LNCaP clone FGC (cell line): ENCODE results near the gene ATP8A1.
"Not testable (repeated sequence)": the region's sequence is repeated elsewhere in the genome, so short reads cannot be mapped to it uniquely, and the experiment has no call there.

Experiments used
- DNase-seq: peaks from one replicate; pipeline ENCODE4 v3.0.0-alpha.2; 2011; ENCODE audit warnings: low read depth
- H3K4me3 ChIP-seq: 2 replicates; pipeline ENCODE4 v1.5.1; 2011; ENCODE audit warnings: mild to moderate bottlenecking, low read depth, low read length, control low read depth
- TF ChIP-seq, protein P1 (sequence below): IDR thresholded peaks from 2 replicates; pipeline ENCODE4 v1.5.1; 2012; ENCODE audit warnings: mild to moderate bottlenecking; ENCODE audit not compliant: control insufficient read depth, insufficient read depth; ENCODE audit errors: extremely low read depth

ATP8A1 gene

DNA sequence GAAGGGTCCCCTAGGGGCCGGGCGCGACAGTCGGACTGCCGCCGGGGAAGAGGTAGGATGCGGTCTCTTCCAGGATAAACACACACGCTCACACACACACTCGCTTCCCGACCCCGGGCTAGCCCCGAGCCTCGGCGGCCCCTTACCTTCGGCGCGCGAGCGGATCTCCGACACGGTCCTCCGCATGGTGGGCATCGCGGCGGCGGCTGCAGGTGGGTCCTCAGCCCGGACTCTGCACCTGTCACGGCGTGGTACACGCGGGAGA, 294 bp downstream of the ATP8A1 start:
- TF ChIP-seq, protein P1, sequence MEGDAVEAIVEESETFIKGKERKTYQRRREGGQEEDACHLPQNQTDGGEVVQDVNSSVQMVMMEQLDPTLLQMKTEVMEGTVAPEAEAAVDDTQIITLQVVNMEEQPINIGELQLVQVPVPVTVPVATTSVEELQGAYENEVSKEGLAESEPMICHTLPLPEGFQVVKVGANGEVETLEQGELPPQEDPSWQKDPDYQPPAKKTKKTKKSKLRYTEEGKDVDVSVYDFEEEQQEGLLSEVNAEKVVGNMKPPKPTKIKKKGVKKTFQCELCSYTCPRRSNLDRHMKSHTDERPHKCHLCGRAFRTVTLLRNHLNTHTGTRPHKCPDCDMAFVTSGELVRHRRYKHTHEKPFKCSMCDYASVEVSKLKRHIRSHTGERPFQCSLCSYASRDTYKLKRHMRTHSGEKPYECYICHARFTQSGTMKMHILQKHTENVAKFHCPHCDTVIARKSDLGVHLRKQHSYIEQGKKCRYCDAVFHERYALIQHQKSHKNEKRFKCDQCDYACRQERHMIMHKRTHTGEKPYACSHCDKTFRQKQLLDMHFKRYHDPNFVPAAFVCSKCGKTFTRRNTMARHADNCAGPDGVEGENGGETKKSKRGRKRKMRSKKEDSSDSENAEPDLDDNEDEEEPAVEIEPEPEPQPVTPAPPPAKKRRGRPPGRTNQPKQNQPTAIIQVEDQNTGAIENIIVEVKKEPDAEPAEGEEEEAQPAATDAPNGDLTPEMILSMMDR = no peak
- no peak for DNase-seq
- peak overlapping the region; percentile 67 for H3K4me3 ChIP-seq

DNA sequence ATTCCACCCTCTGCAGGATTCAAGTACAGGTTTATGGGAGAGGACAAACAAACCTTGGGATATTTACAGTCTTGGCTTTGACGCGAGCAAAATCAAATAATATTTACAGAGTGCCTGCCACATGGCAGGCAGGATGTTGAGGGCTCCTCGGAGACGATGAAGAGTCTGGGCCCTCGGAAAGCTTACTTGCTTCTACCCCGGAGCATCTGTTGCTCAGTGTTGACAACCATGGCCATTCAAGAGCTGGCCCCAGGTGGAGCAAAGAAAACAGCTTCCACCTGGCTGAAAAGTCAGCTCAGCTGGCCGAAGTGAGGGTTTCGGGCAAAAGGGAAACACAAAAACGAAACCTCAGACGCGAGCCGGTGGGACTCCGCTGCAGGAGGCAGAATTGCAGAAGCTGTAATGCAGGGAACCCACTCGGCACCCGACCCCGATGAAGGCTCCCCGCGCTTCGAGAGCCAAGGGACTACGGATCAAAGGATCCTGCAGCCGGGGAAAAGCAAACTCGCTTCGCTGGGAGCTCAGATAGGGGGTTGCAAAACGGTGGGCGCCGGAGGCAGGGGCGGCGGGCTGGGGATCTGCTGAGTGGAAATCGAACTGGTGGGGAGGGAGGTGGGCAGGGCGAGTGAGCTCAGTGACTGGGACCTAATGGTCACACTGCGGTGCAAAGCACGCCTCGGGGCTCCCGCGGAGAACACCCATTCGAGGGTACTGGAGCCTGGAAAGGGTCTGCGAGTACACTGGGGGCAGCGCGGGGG, 805 bp downstream of the ATP8A1 start:
- DNase-seq = peak; percentile 89
- TF ChIP-seq, protein P1 = no peak
- H3K4me3 ChIP-seq = peak overlapping the region; percentile 67

DNA sequence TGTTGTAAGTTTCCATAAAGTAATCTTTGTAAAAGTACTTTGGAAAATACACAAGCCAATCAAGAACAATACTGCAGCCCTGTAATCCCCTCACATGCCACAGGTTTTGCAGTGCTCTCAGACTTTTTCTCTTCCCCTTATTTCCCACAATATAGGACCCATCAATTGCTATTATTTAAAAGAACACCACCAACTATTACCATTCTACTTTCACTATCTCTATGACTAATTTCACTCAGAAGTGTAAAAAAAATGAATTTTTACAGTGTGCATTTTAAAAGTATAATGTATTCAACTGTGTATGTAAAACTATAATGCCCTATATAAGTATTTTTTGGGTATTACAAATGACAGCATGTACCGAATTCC, 1.7 kb downstream of the ATP8A1 start:
- TF ChIP-seq, protein P1 = no peak
- peak overlapping the region; percentile 67 for H3K4me3 ChIP-seq
- no peak for DNase-seq

DNA sequence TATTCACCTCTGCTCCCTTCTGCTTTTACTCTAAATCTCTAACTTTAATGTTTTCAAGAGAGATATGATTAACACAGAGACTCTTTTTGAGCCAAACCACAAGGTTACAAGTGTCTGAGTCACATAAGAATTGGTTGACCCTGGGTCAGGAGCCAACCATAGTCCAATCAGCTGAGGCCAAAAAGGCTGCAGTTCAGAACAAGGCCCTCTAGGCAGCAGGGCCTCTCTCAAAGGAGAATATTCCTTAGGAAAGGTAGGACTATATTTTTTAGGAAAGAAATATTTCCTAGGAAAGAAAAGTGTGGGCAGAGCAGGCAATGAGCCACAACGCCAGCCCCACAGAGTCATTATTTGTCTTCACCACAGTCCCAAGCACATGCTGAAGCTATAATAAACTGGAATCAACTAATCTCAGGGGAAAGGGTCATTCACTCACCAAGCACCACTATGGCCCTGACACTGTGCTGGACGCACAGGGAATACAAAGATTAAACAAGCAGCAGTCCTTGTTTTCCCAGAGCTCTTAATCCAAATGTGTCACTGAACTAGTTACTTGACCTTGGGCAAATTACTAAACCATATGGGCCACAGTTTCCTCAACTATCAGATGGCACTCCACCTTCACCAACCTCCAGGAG, 2.2 kb downstream of the ATP8A1 start:
- H3K4me3 ChIP-seq = no peak overlapping the region
- no peak for DNase-seq
- TF ChIP-seq, protein P1 = no peak

DNA sequence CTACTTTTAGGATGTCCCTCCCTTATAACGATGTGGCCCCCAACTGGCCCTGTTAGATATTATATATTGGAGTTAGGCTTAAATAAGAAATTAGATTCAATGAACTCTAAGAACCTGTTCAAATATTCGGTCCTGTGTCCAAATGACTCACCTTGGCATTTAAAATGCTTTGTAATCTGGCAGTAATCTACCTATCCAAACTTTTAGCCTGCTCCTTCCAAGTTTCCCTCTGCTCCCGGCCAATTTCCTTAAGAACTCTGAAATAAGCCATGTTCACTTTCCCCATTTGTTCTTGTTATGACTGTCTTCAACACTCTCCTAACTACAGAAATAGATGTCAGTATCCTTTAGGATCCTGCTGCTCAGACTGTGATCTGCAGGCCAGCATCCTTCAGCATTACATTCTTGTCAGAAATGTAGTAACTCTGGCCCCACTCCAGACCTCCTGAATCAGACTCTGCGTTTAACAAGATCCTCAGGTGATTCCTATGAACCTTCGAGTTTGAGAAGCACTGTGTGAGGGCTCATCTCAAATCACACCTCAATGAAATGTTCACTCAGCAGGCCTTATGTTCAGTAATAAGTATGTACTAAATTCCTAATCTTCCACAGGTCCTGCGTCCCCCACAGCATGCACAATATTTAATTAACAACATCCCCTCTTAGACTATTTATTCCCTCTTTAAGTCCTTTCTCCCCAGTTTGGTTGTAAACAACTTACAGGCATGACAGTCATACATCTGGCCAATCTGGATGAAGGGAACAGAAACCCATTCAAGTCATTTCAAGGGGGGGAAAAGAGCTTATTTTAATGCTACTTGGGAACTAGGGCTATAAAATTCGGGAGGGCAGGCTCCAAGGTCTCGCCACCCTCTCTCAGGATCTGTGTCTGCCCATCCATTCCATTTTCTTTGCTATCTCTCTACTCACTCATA, 3.0 kb downstream of the ATP8A1 start:
- no peak overlapping the region for H3K4me3 ChIP-seq
- peak; percentile 76 for DNase-seq
- TF ChIP-seq, protein P1 = no peak

DNA sequence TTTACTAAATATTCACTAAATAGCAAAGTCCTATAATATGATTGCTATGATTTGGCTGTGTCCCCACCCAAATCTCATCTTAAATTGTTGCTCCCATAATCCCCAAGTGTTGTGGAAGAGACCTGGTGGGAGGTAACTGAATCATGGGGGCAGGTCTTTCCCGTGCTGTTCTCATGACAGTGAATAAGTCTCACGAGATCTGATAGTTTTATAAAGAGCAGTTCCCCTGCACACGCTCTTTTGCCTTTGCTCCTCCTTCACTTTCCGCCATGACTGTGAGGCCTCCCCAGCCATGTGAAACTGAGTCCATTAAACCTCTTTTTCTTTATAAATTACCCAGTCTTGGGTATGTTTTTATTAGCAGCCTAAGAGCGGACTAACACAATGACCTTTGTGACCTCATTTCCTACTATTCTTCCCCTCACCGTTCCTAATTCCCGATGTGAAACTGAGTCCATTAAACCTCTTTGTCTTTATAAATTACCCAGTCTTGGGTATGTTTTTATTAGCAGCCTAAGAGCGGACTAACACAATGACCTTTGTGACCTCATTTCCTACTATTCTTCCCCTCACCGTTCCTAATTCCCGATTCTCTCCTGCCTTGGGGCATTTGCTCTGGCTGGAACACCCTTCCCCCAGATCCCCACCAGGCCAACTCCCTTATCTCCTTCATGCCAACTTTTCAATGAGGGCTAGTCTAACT, 4.2 kb downstream of the ATP8A1 start:
- not testable (repeated sequence) for DNase-seq

DNA sequence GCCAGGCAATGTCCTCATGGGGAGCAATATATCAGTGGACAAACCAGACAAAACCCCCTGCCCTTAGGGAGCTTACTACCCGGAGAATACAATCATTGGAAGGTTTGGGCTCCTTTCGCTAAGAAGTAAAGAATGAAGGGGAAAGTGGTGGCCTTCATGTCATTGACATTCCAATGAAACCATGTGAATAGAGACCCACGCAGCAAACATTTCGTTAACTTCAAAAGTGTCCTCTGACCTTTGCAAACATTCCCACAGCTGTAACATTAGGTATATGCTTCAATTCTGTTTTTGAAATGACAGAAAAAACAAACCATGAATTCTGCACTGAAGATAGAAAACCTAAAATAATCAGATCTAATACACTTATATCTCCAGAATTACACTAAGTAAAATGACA, 7.0 kb downstream of the ATP8A1 start:
- TF ChIP-seq, protein P1 = no peak
- no peak overlapping the region for H3K4me3 ChIP-seq
- no peak for DNase-seq

More for the DNA sequence above, 4.2 kb downstream of the ATP8A1 start:
- not testable (repeated sequence) for H3K4me3 ChIP-seq
